Vagina (tissue), 2 donors: Measurements from ENCODE around the gene ABHD12. TPM values are rescaled to one million over a fixed set of nuclear protein-coding genes. Genes with fewer than 3 reads are reported as not detected.

Experiments used
- DNase-seq, 2 donors: peaks; one replicate each; pipeline ENCODE4 v3.0.0-alpha.2; 2017; ENCODE audit errors: extremely low spot score in 2 of 2
- H3K27ac ChIP-seq: fragments of 200-600 bp; sonication (generic); one replicate; pipeline ENCODE4 v1.5.1; 2019
- H3K27me3 ChIP-seq: fragments of 200-600 bp; sonication (generic); one replicate; pipeline ENCODE4 v1.5.1; 2019
- H3K36me3 ChIP-seq, 2 donors: fragments of 200-600 bp; sonication (generic); one replicate each; pipeline ENCODE4 v1.5.1; 2017 to 2019
- H3K4me1 ChIP-seq: fragments of 200-600 bp; sonication (generic); one replicate; pipeline ENCODE4 v1.5.1; 2019
- H3K4me3 ChIP-seq, 2 donors: fragments of 200-600 bp; sonication (generic); 1 replicate in 1 of 2; 2 replicates in 1 of 2; pipeline ENCODE4 v1.5.1; 2016 to 2019
- H3K9me3 ChIP-seq: fragments of 200-600 bp; sonication (generic); one replicate; pipeline ENCODE4 v1.5.1; 2019
- POLR2A ChIP-seq, 2 donors: fragments of 450-650 bp; IDR thresholded peaks; one replicate each; pipeline ENCODE4 v1.6.1; 2017; ENCODE audit warnings: antibody characterized with exemption in 2 of 2, mild to moderate bottlenecking in 2 of 2, moderate library complexity in 2 of 2
- POLR2AphosphoS5 ChIP-seq, 2 donors: sonication (generic); formaldehyde crosslinking; IDR thresholded peaks; one replicate each; pipeline ENCODE4 v1.9.0; 2017; ENCODE audit warnings: antibody characterized with exemption in 2 of 2, mild to moderate bottlenecking in 2 of 2, low read depth in 1 of 2; ENCODE audit not compliant: insufficient read depth in 1 of 2
- intact Hi-C: fragments of 100-400 bp; cut with DNase I; formaldehyde crosslinking; loops from one replicate; pipeline ENCODE4 v1.15.1; 2023
- total RNA-seq: library from RNA; depleted of rRNA; stranded (reverse); fragments of >200 nt; gene quantifications from one replicate; pipeline ENCODE4 v1.2.3, GENCODE V29; 2016
- TF ChIP-seq, protein P1 (sequence below), 3 experiments: fragments of 450-650 bp in 2 of 3; fragments of 200-600 bp in 1 of 3; sonication (generic) in 1 of 3; IDR thresholded peaks; one replicate each; pipeline ENCODE4 v1.5.1; 2017 to 2019; ENCODE audit warnings: antibody characterized with exemption in 3 of 3, mild to moderate bottlenecking in 2 of 3, moderate library complexity in 2 of 3

Gene ABHD12
- total RNA-seq, 1 donor from 2014 or later, result 36.6 TPM

DNA sequence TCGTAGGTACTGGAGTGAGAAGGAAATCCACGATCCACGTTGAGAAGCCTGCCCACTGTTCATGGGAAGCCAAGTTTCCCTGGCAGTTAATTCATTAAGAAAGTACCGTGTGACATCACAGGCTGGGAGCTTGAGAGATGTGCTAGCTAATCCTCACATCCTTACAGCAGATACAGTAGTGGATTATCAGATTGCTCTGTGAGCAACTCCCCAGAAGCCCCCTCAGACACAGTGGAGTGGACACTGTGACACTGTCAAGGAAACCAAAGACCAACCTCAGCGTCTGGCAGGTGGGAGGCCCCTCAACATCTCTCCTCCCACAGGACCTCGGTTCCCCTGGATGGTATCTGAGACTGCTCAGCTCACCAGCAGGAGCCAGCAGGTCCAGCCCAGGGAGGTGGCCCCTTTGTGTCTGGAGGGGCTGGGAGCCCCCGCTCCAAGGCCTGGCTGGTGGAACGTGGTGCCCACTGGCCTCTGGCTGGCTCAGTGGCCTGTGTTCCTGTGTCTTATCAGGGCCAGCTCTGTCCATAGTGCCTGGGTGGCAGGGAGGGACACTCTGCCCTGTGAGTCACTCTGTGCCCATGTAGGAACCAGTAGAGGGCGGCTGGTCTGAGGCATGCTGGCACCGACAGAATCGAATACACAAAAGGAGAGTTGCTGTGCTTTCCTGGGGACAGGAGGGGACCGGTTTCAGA is 135.5 kb downstream of the ABHD12 start:
- peak in 1 of 2 donors; percentile 95 for DNase-seq

DNA sequence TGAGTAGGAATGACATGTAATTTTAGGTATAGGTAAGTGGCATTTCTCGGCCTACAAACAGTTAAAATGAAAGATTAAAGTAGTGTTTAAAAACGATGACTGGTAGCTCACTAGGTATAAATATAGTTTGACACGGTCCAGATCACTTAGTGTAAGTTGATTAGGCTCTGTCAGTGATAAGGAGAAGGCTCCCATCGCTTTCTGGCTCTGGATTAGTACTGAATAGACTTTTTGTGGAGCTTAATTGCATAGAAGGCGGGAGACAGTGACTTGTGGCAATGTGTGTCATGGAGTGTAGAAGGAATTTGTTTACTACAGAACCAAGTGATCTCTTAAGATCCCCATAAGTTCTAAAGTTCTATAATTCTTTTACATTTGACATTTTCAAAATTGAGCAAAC is 136.1 kb downstream of the ABHD12 start:
- intact Hi-C loops, result no loop called here
- H3K4me3 ChIP-seq, result no peak overlapping the region
- no peak overlapping the region for H3K27ac ChIP-seq
- H3K4me1 ChIP-seq, result peaks cover 63% of the 10 kb centered on the region
- H3K27me3 ChIP-seq, result no peaks in the 10 kb centered on the region
- no peaks in the 10 kb centered on the region for H3K9me3 ChIP-seq
- no peak for TF ChIP-seq POLR2A (IDR thresholded peaks at IDR 0.05)
- TF ChIP-seq, protein P1, sequence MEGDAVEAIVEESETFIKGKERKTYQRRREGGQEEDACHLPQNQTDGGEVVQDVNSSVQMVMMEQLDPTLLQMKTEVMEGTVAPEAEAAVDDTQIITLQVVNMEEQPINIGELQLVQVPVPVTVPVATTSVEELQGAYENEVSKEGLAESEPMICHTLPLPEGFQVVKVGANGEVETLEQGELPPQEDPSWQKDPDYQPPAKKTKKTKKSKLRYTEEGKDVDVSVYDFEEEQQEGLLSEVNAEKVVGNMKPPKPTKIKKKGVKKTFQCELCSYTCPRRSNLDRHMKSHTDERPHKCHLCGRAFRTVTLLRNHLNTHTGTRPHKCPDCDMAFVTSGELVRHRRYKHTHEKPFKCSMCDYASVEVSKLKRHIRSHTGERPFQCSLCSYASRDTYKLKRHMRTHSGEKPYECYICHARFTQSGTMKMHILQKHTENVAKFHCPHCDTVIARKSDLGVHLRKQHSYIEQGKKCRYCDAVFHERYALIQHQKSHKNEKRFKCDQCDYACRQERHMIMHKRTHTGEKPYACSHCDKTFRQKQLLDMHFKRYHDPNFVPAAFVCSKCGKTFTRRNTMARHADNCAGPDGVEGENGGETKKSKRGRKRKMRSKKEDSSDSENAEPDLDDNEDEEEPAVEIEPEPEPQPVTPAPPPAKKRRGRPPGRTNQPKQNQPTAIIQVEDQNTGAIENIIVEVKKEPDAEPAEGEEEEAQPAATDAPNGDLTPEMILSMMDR (IDR thresholded peaks at IDR 0.05), result no peak
- no peak for TF ChIP-seq POLR2AphosphoS5 (IDR thresholded peaks at IDR 0.05; ENCODE audit: insufficient read depth in 1 of 2, low read depth in 1 of 2)
- no peak for DNase-seq
- peaks cover 0 to under 1% of the 10 kb centered on the region in 2 donors for H3K36me3 ChIP-seq

More for the DNA sequence above, 135.5 kb downstream of the ABHD12 start:
- intact Hi-C loops, result no loop called here
- Histone ChIP-seq H3K9me3 (no peaks in the 10 kb centered on the region), H3K4me1 (peaks cover 57% of the 10 kb centered on the region), H3K27ac (peak overlapping the region; percentile 35), H3K4me3 (no peak overlapping the region), H3K36me3 (peaks cover 0 to 5% of the 10 kb centered on the region in 2 donors), H3K27me3 (no peaks in the 10 kb centered on the region)
- TF ChIP-seq, protein P1 (IDR thresholded peaks at IDR 0.05), result no peak
- TF ChIP-seq POLR2A (IDR thresholded peaks at IDR 0.05) (no peak), POLR2AphosphoS5 (IDR thresholded peaks at IDR 0.05; ENCODE audit: insufficient read depth in 1 of 2, low read depth in 1 of 2) (no peak)

DNA sequence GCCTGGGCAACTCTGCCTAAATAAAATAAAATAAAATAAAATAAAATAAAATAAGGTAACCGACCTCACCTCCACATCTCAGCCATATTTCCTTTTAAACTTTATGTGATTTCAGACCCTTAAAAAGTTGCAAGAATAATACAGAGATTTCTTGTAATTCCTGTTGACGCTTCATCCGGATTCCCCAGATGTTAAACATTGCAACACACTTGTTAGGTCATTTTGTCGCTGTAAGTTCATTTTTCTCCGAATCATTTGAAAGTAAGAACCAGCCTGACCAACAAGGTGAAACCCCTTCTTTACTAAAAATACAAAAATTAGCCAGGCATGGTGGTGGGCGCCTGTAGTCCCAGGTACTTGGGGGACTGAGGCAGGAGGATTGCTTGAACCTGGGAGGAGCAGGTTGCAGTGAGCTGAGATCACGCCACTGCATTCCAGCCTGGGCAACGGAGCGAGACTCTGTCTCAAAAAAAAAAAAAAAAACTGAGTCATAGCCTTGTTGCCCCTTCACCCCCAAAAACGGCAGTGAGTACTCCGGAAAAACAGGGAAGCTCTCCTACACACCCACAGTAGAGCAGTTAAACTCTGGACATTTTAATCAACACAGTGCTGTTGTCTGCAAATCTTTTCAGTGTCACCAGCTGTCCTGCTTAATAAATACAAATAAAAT is 136.9 kb downstream of the ABHD12 start:
- no peaks in the 10 kb centered on the region for H3K27me3 ChIP-seq
- peaks cover 71% of the 10 kb centered on the region for H3K4me1 ChIP-seq
- TF ChIP-seq POLR2AphosphoS5 (IDR thresholded peaks at IDR 0.05; ENCODE audit: insufficient read depth in 1 of 2, low read depth in 1 of 2) (no peak), POLR2A (IDR thresholded peaks at IDR 0.05) (no peak)
- TF ChIP-seq, protein P1 (IDR thresholded peaks at IDR 0.05), result no peak
- intact Hi-C loops, result no loop called here
- H3K4me3 ChIP-seq, result no peak overlapping the region
- no peak overlapping the region for H3K27ac ChIP-seq
- DNase-seq, result no peak
- no peaks in the 10 kb centered on the region for H3K36me3 ChIP-seq
- H3K9me3 ChIP-seq, result no peaks in the 10 kb centered on the region

DNA sequence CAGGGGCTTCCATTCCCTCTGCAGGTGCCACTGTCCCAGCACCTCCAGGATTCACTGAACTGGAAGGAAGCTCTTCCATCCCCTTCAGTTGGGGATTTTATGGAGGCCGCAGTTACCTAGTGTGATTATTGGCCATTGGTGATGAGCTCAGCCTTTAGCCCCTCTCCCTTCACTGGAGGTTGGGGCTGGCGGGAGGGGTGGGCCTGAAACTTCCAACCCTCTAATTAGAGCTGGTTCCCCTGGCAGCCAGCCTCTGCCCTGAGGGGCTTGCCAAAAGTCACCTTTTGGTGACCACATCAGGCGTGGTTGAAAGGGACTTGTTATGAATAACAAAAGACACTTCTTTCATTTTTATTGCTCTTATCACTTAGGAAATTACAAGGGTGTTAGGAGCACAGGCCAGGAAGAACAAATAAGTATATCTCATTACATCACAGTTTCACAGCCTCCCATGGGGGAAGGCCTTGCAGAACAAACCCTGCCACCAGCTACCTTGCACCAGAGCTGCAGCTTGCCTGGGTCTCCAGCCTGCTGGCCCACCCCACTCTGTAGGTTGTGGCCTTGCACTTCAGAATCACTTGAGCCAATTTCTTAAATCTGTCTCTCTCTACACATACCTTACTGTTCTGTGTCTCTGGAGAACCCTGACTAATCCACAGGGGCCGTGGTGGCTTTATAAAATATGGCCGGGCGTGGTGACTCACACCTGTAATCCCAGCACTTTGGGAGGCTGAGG is 137.8 kb downstream of the ABHD12 start:
- intact Hi-C loops, result no loop called here

More for the DNA sequence above, 137.8 kb downstream of the ABHD12 start:
- TF ChIP-seq POLR2A (IDR thresholded peaks at IDR 0.05) (no peak), POLR2AphosphoS5 (IDR thresholded peaks at IDR 0.05; ENCODE audit: insufficient read depth in 1 of 2, low read depth in 1 of 2) (no peak)
- TF ChIP-seq, protein P1 (IDR thresholded peaks at IDR 0.05), result no peak
- H3K4me3 ChIP-seq, result no peak overlapping the region
- no peak for DNase-seq
- no peaks in the 10 kb centered on the region for H3K9me3 ChIP-seq
- peaks cover 65% of the 10 kb centered on the region for H3K4me1 ChIP-seq
- H3K27me3 ChIP-seq, result no peaks in the 10 kb centered on the region
- H3K36me3 ChIP-seq, result no peaks in the 10 kb centered on the region
- no peak overlapping the region for H3K27ac ChIP-seq
